ENCODE results near the gene MOV10. TPM values are rescaled to one million over a fixed set of nuclear protein-coding genes. Genes with fewer than 3 reads are reported as not detected.

MOV10 gene
- total and polyA plus RNA-seq, 2 of the 13 experiments (the other 11 are each of a cell fraction or from before 2014, with no cell fraction given) = 56.4 to 58.2 TPM

GRCh38 chr1:112706505-112707220, 32.2 kb downstream of the MOV10 start, which contains the start of gene RHOC (continued):
- TF ChIP-seq ZHX1 (CRISPR knock-in tag; IDR thresholded peaks at IDR 0.05; ENCODE audit: low read depth) = no peak
- no peak; the same call in 1 of the 2 replicates for TF ChIP-seq JDP2 (CRISPR knock-in tag; IDR thresholded peaks at IDR 0.05; ENCODE audit: borderline replicate concordance)
- peak; percentile 9; the same call in 1 of the 2 replicates for TF ChIP-seq ISL2 (CRISPR knock-in tag; IDR thresholded peaks at IDR 0.05)
- no peak for TF ChIP-seq HNF1A (IDR thresholded peaks at IDR 0.05; ENCODE audit: low read depth)
- TF ChIP-seq HNF1A (CRISPR knock-in tag; IDR thresholded peaks at IDR 0.05; ENCODE audit: borderline replicate concordance) = no peak
- no peak for TF ChIP-seq TCF12 (IDR thresholded peaks at IDR 0.05)
- no peak for TF ChIP-seq TCF12 (CRISPR knock-in tag; IDR thresholded peaks at IDR 0.05)
- TF ChIP-seq ZNF768 (CRISPR knock-in tag; IDR thresholded peaks at IDR 0.05) = peak; percentile 14; the same call in 1 of the 2 replicates
- no peak for TF ChIP-seq NCOA1 (CRISPR knock-in tag; IDR thresholded peaks at IDR 0.05)
- no peak for TF ChIP-seq TIGD3 (CRISPR knock-in tag; IDR thresholded peaks at IDR 0.05; ENCODE audit: borderline replicate concordance)
- 0 out of 2 replicates have a peak, but pooled peaks have one; percentile 84 for TF ChIP-seq ZNF850 (CRISPR knock-in tag; conservative IDR thresholded peaks at IDR 0.05)
- no peak for TF ChIP-seq KAT8 (CRISPR knock-in tag; IDR thresholded peaks at IDR 0.05)
- peak; percentile 51; the same call in 1 of the 2 replicates for TF ChIP-seq ZNF546 (CRISPR knock-in tag; conservative IDR thresholded peaks at IDR 0.05)
- TF ChIP-seq SP4 (CRISPR knock-in tag; IDR thresholded peaks at IDR 0.05) = peak; percentile 10; the same call in 1 of the 2 replicates
- no peak for TF ChIP-seq ZNF672 (CRISPR knock-in tag; IDR thresholded peaks at IDR 0.05)
- no peak for TF ChIP-seq JUNB (CRISPR knock-in tag; IDR thresholded peaks at IDR 0.05; ENCODE audit: borderline replicate concordance)
- no peak for TF ChIP-seq TCF7 (IDR thresholded peaks at IDR 0.05; ENCODE audit: low read depth)
- no peak for TF ChIP-seq RARG (CRISPR knock-in tag; IDR thresholded peaks at IDR 0.05; ENCODE audit: low read depth)
- no peak for TF ChIP-seq ZNF737 (CRISPR knock-in tag; IDR thresholded peaks at IDR 0.05; ENCODE audit: borderline replicate concordance)
- 0 out of 2 replicates have a peak, but pooled peaks have one; percentile 7 for TF ChIP-seq ZNF460 (CRISPR knock-in tag; IDR thresholded peaks at IDR 0.05; ENCODE audit: borderline replicate concordance)
- TF ChIP-seq EED (CRISPR knock-in tag; IDR thresholded peaks at IDR 0.05) = no peak
- no peak for TF ChIP-seq NR2C2 (CRISPR knock-in tag; IDR thresholded peaks at IDR 0.05; ENCODE audit: borderline replicate concordance)
- TF ChIP-seq PAX8 (CRISPR knock-in tag; IDR thresholded peaks at IDR 0.05; ENCODE audit: borderline replicate concordance) = no peak
